GM21423 (cell line): ENCODE measurements around the gene TTC39C.

Experiments
- ATAC-seq: cut with Tn5 transposase; IDR thresholded peaks from one replicate; pipeline ENCODE4 v1.9.1; 2021; ENCODE audit warnings: mild to moderate bottlenecking, moderate library complexity; ENCODE audit not compliant: unreplicated experiment

Gene TTC39C

GRCh38 chr18:24176727-24177416 is 162.3 kb downstream of the TTC39C start:
- ATAC-seq: peak; percentile 77

- no peak for ATAC-seq
Measured at GRCh38 chr18:24177499-24178133, 163.1 kb downstream of the TTC39C start.

- no peak for ATAC-seq
Measured at GRCh38 chr18:24180048-24180447, 165.5 kb downstream of the TTC39C start.

GRCh38 chr18:24181806-24182205 is 167.3 kb downstream of the TTC39C start:
- no peak for ATAC-seq
